ENCODE data around the gene IPCEF1.
"Not testable (repeated sequence)": the region's sequence is repeated elsewhere in the genome, so short reads cannot be mapped to it uniquely, and the experiment has no call there.

DNA sequence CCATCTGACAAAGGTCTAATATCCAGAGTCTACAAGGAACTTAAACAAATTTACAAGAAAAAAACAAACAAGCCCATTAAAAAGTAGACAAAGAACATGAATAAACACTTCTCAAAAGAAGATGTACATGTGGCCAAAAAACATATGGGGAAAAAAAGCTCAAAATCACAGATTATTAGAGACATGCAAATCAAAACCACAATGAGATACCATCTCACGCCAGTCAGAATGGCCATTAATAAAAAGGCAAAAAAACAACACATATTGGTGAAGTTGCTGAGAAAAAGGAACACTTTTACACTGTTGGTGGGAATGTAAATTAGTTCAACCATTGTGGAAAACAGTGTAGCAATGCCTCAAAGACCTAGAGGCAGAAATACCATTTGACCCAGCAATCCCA lies 29.3 kb downstream of the IPCEF1 start:
- TF ChIP-seq POLR2AphosphoS5 (IDR thresholded peaks at IDR 0.05; ENCODE audit: borderline replicate concordance, low read depth, low read length); EZH2 (IDR thresholded peaks at IDR 0.05); FOXP2 (optimal IDR thresholded peaks at IDR 0.05; ENCODE audit: control extremely low read depth, extremely low read length, insufficient read depth): not testable (repeated sequence)

All from SK-N-MC (cell line).